GM18951 (cell line): Measurements from ENCODE around the gene TRAF3.
"Not testable (repeated sequence)": the region's sequence is repeated elsewhere in the genome, so short reads cannot be mapped to it uniquely, and the experiment has no call there.

Experiments used
- POLR2A ChIP-seq: IDR thresholded peaks from 4 replicates; pipeline ENCODE4 v1.6.1; 2011; ENCODE audit warnings: mild to moderate bottlenecking; ENCODE audit not compliant: insufficient read length, insufficient read depth; ENCODE audit errors: extremely low read depth
- in situ Hi-C: fragments of 300-500 bp; cut with MboI; formaldehyde crosslinking; loops from one replicate; pipeline ENCODE4 v1.12.0; 2022; ENCODE audit warnings: low sequenced_read_pairs, mixed read lengths, inconsistent platforms; ENCODE audit not compliant: unreplicated experiment

The TRAF3 gene

DNA sequence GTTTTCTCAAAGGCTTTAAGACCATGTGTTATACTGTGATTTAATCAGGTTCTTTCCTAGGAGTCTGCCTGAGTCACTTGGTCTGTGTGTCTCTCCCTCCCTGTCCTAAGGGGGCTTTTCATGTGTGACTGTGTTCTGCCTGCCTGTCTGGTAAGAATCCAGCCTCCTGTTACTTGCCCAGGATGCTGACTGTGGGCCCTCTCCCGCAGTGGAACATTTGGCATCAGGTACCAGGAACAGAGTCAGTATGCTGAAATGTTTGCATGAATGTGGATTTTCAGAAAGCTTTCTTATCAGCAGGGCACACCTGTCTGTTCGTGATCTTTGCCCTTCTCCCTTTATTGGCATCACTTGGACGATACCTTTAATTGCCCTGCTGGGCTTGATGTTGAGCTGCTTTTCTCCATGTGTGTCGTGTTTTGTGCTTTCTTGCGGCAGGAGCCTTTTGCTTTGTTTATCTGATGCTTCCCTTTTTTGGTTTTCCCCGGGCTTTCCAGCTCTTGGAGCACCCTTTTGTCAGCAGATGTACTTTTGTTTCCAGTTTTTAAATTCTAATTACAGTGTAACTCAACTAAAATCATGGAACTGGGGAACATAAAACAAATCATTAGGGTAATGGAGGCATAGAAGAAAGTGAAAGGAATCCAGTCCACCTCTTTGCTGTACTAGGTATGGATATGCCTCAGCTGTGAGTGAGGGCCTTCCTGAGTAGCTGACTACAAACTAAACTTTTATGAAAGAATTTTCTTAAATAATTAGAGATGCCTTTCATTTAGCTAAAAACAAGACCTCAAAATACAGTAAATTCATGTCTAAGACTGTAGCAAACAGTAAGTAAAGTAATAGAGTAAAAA lies 72.5 kb downstream of the TRAF3 start:
- in situ Hi-C loops, result no loop called here
- no peak for TF ChIP-seq POLR2A

- in situ Hi-C loops, result no loop called here
- no peak for TF ChIP-seq POLR2A
Observed at GRCh38 chr14:102853648-102854047, 76.4 kb downstream of the TRAF3 start.

- in situ Hi-C loops, result no loop called here
- no peak for TF ChIP-seq POLR2A
Observed at GRCh38 chr14:102854091-102854703, 76.9 kb downstream of the TRAF3 start.

- TF ChIP-seq POLR2A, result no peak
- in situ Hi-C loops, result no loop called here
Observed at GRCh38 chr14:102856179-102856578, 78.9 kb downstream of the TRAF3 start.

- in situ Hi-C loops, result no loop called here
- no peak for TF ChIP-seq POLR2A
Observed at GRCh38 chr14:102857444-102857843, 80.2 kb downstream of the TRAF3 start.

DNA sequence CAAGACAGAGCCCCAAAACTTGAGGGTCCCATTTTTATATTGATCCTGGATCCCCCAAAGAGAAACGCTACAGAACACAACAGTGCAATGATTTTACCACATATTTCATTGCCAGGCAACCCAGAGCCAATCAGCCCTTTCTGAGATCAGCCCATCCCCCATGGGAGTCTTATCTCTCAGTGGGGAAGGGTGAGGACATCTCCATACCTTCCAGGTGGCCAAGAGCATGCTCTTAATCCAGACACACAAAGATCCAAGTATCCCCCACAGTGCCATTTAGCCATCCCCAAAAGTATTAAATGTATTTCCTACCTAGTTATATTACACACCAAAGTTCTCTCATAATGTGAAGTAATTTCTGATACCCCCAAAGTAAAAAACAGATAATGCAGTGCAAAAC lies 82.7 kb downstream of the TRAF3 start:
- in situ Hi-C loops, result loop anchor here (5.0 kb wide), 1 partner anchor 173 kb away; no protein-coding TSS in a partner anchor
- no peak for TF ChIP-seq POLR2A

- no peak for TF ChIP-seq POLR2A
Observed at GRCh38 chr14:102862154-102862773, 85.0 kb downstream of the TRAF3 start.

GRCh38 chr14:102863381-102863780 lies 86.1 kb downstream of the TRAF3 start:
- in situ Hi-C loops, result loop anchor here (5.0 kb wide), 1 partner anchor 176 kb away; no protein-coding TSS in a partner anchor
- no peak for TF ChIP-seq POLR2A

More at GRCh38 chr14:102862154-102862773, 85.0 kb downstream of the TRAF3 start:
- in situ Hi-C loops, result loop anchor here (5.0 kb wide), 1 partner anchor 175 kb away; no protein-coding TSS in a partner anchor

DNA sequence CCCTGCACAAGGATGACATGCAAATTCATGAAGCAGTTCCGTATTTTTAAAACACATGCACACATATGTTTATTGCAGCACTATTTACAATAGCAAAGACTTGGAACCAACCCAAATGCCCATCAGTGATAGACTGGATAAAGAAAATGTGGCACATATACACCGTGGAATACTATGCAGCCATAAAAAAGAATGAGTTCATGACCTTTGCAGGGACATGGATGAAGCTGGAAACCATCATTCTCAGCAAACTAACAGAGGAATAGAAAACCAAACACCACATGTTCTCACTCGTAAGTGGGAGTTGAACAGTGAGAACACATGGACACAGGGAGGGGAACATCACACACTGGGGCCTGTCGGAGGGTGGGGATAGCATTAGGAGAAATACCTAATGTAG lies 88.7 kb downstream of the TRAF3 start:
- in situ Hi-C loops, result not testable (repeated sequence)

DNA sequence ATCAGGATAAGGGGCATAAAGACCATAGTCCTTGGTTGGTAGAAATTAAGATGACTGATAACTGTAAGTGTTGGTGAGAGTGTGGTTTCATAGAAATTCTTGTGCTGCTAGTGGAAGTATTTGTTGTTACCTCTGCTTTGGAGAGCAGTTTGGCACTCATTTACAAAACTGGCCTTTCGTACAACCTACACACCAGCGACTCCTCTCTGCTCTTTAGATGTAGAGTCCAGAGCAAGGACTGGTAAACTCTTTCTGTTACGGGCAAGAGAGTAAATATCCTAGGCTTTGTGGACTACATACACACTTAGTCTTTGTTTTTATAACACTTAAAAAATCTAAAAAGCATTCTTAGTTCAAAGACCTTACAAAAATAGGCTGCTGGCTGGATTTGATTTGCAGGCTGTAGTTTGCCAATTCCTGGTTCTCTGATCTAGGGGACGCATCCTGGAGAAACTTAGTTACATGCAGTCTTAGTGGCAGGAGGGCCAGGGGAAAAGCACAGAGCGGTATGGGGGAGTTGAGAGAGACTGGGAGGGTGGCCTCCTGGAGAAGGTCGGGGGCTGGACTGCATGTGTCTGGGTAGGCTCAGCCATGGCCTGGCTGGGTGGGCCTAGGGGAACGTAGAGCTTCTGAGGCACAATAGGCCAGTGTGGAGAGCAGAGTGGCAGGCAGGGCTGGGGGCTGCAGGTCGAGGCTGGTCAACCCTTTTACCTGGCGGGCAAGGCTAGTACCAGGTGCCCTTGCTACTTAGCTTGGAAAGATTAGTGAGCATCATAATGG lies 89.9 kb downstream of the TRAF3 start:
- in situ Hi-C loops, result no loop called here
- TF ChIP-seq POLR2A, result no peak

GRCh38 chr14:102867826-102868580 lies 90.8 kb downstream of the TRAF3 start:
- in situ Hi-C loops, result no loop called here
- no peak for TF ChIP-seq POLR2A

DNA sequence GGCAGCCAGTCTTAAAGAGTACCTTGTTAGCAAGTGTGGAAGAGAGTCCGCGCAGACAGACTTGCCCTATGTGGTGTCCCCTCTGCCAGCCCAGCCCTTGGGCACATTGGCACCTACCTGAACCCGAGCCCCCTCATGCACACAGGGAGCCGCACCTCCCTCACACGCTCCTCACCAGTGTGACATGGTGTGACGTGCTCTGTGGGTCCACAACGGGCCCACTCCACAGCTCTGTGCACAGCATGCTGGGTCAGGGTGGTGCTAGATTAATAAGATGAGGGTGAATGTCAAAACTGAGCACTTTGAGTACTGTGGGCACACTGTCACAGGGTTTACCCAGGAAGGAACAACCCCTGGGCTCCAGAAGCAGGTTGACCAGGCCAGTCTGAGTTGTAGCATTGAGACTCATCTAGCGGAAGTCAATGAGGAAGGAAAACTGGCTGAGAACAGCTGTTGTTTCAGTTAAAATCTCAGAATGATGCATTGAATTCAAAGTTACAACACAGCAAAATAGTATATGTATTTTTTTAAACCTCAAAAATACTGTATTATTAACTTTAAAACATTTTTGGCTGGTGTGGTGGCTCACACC lies 91.8 kb downstream of the TRAF3 start:
- in situ Hi-C loops, result no loop called here
- no peak for TF ChIP-seq POLR2A
